Large intestine (tissue), 3 donors: Measurements from ENCODE around the gene CFTR. TPM values are rescaled to one million over a fixed set of nuclear protein-coding genes. Genes with fewer than 3 reads are reported as not detected.

Experiments used
- DNase-seq, 2 donors: peaks; one replicate each; pipeline versions ENCODE4 v3.0.0 to v3.0.0-alpha.2; 2013
- H3K27ac ChIP-seq: one replicate; pipeline ENCODE4 v1.5.1; 2013; ENCODE audit warnings: low read length
- H3K27me3 ChIP-seq: 2 replicates; pipeline ENCODE4 v1.6.1; 2013; ENCODE audit warnings: low read length; ENCODE audit not compliant: control insufficient read depth, insufficient read depth
- H3K36me3 ChIP-seq: 2 replicates; pipeline ENCODE4 v1.6.1; 2013; ENCODE audit warnings: low read length; ENCODE audit not compliant: control insufficient read depth, insufficient read depth
- H3K4me1 ChIP-seq: one replicate; pipeline ENCODE4 v1.6.1; 2013; ENCODE audit warnings: low read length; ENCODE audit not compliant: control insufficient read depth, insufficient read depth
- H3K4me3 ChIP-seq: one replicate; pipeline ENCODE4 v1.5.1; 2013; ENCODE audit warnings: low read length
- H3K9me3 ChIP-seq: one replicate; pipeline ENCODE4 v1.6.1; 2013; ENCODE audit warnings: mild to moderate bottlenecking, low read depth, low read length, moderate library complexity; ENCODE audit not compliant: control insufficient read depth
- WGBS: methylation state at CpG from one replicate; pipeline ENCODE4 v1.1.5; 2013; ENCODE audit warnings: low lambda C conversion rate; ENCODE audit not compliant: insufficient coverage; 5-methylcytosine and 5-hydroxymethylcytosine counted together
- polyA plus RNA-seq: library from polyadenylated mRNA; unstranded; fragments of 120-200 nt; gene quantifications from one replicate; pipeline ENCODE4 v1.2.1, GENCODE V29; 2013

Gene CFTR
- polyA plus RNA-seq, 1 donor: 53.1 TPM

- WGBS: no CpG with 5 or more reads among the region's 4 CpGs
- Histone ChIP-seq H3K9me3 (no peaks in the 10 kb centered on the region), H3K36me3 (peaks cover 5% of the 10 kb centered on the region), H3K27me3 (no peaks in the 10 kb centered on the region), H3K4me1 (peaks cover 13% of the 10 kb centered on the region), H3K4me3 (no peak overlapping the region), H3K27ac (no peak overlapping the region)
- DNase-seq: no peak
Measured at GRCh38 chr7:117603627-117604026, 123.8 kb downstream of the CFTR start.

GRCh38 chr7:117605712-117606111 is 125.9 kb downstream of the CFTR start:
- Histone ChIP-seq H3K4me3 (no peak overlapping the region), H3K4me1 (peaks cover 18% of the 10 kb centered on the region), H3K27me3 (no peaks in the 10 kb centered on the region), H3K27ac (no peak overlapping the region), H3K36me3 (peaks cover 5% of the 10 kb centered on the region), H3K9me3 (no peaks in the 10 kb centered on the region)
- peak; percentile 12 to 80 for DNase-seq

- no peak overlapping the region for H3K27ac ChIP-seq
- no peak overlapping the region for H3K4me3 ChIP-seq
- no peaks in the 10 kb centered on the region for H3K27me3 ChIP-seq
- 81% methylated on average over 2 of the region's 3 CpGs for WGBS
- peaks cover 5% of the 10 kb centered on the region for H3K36me3 ChIP-seq
- DNase-seq: no peak
- peaks cover 21% of the 10 kb centered on the region for H3K4me1 ChIP-seq
- no peaks in the 10 kb centered on the region for H3K9me3 ChIP-seq
Measured at GRCh38 chr7:117606132-117606531, 126.3 kb downstream of the CFTR start.

- 14% methylated on average over 1 of the region's 2 CpGs for WGBS
- Histone ChIP-seq H3K4me1 (peaks cover 23% of the 10 kb centered on the region), H3K27me3 (no peaks in the 10 kb centered on the region), H3K36me3 (peaks cover 9% of the 10 kb centered on the region), H3K4me3 (no peak overlapping the region), H3K27ac (peak overlapping the region; percentile 7), H3K9me3 (no peaks in the 10 kb centered on the region)
- peak; percentile 21 to 67 for DNase-seq
Measured at GRCh38 chr7:117610396-117610795, 130.6 kb downstream of the CFTR start.

- no peaks in the 10 kb centered on the region for H3K9me3 ChIP-seq
- H3K36me3 ChIP-seq: peaks cover 6% of the 10 kb centered on the region
- no peak overlapping the region for H3K4me3 ChIP-seq
- DNase-seq: peak; percentile 12 to 32
- H3K27me3 ChIP-seq: no peaks in the 10 kb centered on the region
- H3K4me1 ChIP-seq: peaks cover 29% of the 10 kb centered on the region
- no CpG with 5 or more reads among the region's 3 CpGs for WGBS
- H3K27ac ChIP-seq: no peak overlapping the region
Measured at GRCh38 chr7:117612637-117613036, 132.8 kb downstream of the CFTR start.

- Histone ChIP-seq H3K4me3 (no peak overlapping the region), H3K4me1 (peaks cover 29% of the 10 kb centered on the region), H3K27me3 (no peaks in the 10 kb centered on the region), H3K27ac (peak overlapping the region; percentile 74), H3K9me3 (no peaks in the 10 kb centered on the region), H3K36me3 (peaks cover 8% of the 10 kb centered on the region)
- WGBS: no CpG with 5 or more reads among the region's 1 CpG
- DNase-seq: peak; percentile 44 to 80
Measured at GRCh38 chr7:117616694-117617093, 136.9 kb downstream of the CFTR start.

- Histone ChIP-seq H3K9me3 (no peaks in the 10 kb centered on the region), H3K27ac (no peak overlapping the region), H3K4me1 (peaks cover 23% of the 10 kb centered on the region), H3K27me3 (no peaks in the 10 kb centered on the region), H3K36me3 (peaks cover 4% of the 10 kb centered on the region), H3K4me3 (no peak overlapping the region)
- no peak for DNase-seq
Measured at GRCh38 chr7:117619681-117620080, 139.9 kb downstream of the CFTR start.

- no CpG with 5 or more reads among the region's 2 CpGs for WGBS
- no peak for DNase-seq
- no peaks in the 10 kb centered on the region for H3K9me3 ChIP-seq
Measured at GRCh38 chr7:117621075-117621618, 141.3 kb downstream of the CFTR start.

GRCh38 chr7:117623606-117624005 is 143.8 kb downstream of the CFTR start:
- no peak for DNase-seq
- Histone ChIP-seq H3K27me3 (no peaks in the 10 kb centered on the region), H3K36me3 (peaks cover 8% of the 10 kb centered on the region), H3K9me3 (no peaks in the 10 kb centered on the region), H3K4me3 (no peak overlapping the region), H3K4me1 (peaks cover 4% of the 10 kb centered on the region), H3K27ac (no peak overlapping the region)
- no CpG with 5 or more reads among the region's 4 CpGs for WGBS

More at GRCh38 chr7:117621075-117621618, 141.3 kb downstream of the CFTR start:
- peaks cover 21% of the 10 kb centered on the region for H3K4me1 ChIP-seq
- H3K27ac ChIP-seq: no peak overlapping the region
- peaks cover 4% of the 10 kb centered on the region for H3K36me3 ChIP-seq
- H3K27me3 ChIP-seq: no peaks in the 10 kb centered on the region
- H3K4me3 ChIP-seq: no peak overlapping the region

GRCh38 chr7:117630501-117630900 is 150.7 kb downstream of the CFTR start:
- 100% methylated on average over 1 of the region's 4 CpGs for WGBS
- no peaks in the 10 kb centered on the region for H3K27me3 ChIP-seq

GRCh38 chr7:117630907-117631564 is 151.2 kb downstream of the CFTR start:
- peaks cover 12% of the 10 kb centered on the region for H3K36me3 ChIP-seq
- no CpG with 5 or more reads among the region's 1 CpG for WGBS
- no peak overlapping the region for H3K4me3 ChIP-seq
- H3K27me3 ChIP-seq: no peaks in the 10 kb centered on the region
- no peaks in the 10 kb centered on the region for H3K9me3 ChIP-seq
- DNase-seq: no peak
- H3K27ac ChIP-seq: no peak overlapping the region
- no peaks in the 10 kb centered on the region for H3K4me1 ChIP-seq

More at GRCh38 chr7:117630501-117630900, 150.7 kb downstream of the CFTR start:
- Histone ChIP-seq H3K4me1 (no peaks in the 10 kb centered on the region), H3K4me3 (no peak overlapping the region), H3K36me3 (peaks cover 12% of the 10 kb centered on the region), H3K9me3 (no peaks in the 10 kb centered on the region), H3K27ac (no peak overlapping the region)
- no peak for DNase-seq
